Cardiac fibroblast (primary cell): Measurements from ENCODE around the gene ICAM4.

Experiments
- DNase-seq, 2 donors: peaks; one replicate each; pipeline versions ENCODE4 v3.0.0 to v3.0.0-alpha.2; 2010; ENCODE audit warnings: low read depth in 2 of 2
- H3K4me3 ChIP-seq, 2 donors: replicated peaks in 1 of 2; 1 replicate in 1 of 2; 2 replicates in 1 of 2; pipeline ENCODE4 v1.5.1; 2011; ENCODE audit warnings: low read depth in 2 of 2, low read length in 2 of 2, mild to moderate bottlenecking in 2 of 2, moderate library complexity in 1 of 2
- CTCF ChIP-seq: IDR thresholded peaks from one replicate; pipeline ENCODE4 v1.5.1; 2011; ENCODE audit warnings: low read depth, mild to moderate bottlenecking, low read length, inconsistent platforms

ICAM4 gene

GRCh38 chr19:10246511-10246910 is 40.2 kb upstream of the ICAM4 start:
- no peak for TF ChIP-seq CTCF
- no peak for DNase-seq
- H3K4me3 ChIP-seq: no peak overlapping the region

DNA sequence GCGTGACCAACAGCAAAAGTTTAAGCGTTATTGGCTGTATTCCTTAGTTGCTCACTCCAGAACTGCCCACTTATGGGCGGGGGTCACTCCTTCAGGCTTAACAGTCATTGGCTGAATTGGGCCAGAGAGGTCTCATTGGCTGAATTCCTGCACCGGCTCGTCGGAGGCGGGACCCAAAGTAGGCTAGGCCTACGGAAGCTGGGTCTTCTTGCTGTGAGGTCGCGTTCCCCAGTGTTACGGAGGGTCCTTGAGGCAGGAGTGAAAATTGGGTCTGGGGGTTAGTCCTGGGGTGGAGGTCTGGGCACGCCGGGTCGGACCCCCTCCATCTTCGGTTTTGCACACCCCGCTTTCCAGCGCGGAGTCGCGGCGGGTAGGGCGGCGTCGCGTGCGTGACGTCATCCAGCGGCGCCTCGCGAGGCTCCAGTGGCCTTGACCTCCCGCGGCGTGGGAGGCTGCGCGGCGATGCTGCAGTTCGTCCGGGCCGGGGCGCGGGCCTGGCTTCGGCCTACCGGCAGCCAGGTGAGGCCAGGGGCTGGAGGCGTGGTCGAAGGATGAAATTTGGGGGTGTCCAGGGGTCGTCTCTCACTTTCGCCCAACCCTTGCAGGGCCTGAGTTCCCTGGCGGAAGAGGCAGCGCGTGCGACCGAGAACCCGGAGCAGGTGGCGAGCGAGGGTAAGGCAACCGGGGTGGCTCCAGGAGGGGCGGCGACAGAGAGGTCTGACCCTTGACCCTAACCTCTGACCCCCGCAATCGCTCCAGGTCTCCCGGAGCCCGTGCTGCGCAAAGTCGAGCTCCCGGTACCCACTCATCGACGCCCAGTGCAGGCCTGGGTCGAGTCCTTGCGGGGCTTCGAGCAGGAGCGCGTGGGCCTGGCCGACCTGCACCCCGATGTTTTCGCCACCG is 34.7 kb upstream of the ICAM4 start, which contains the start of gene MRPL4:
Gene MRPL4 (plus strand): TSS at position 423 of the 903 bp plus-strand sequence. CDS start 40 bp downstream, at position 463.
- peak within 1 kb of the TSS; percentile 80 to 98 for H3K4me3 ChIP-seq
- TF ChIP-seq CTCF: no peak
- DNase-seq: peak; percentile 99

DNA sequence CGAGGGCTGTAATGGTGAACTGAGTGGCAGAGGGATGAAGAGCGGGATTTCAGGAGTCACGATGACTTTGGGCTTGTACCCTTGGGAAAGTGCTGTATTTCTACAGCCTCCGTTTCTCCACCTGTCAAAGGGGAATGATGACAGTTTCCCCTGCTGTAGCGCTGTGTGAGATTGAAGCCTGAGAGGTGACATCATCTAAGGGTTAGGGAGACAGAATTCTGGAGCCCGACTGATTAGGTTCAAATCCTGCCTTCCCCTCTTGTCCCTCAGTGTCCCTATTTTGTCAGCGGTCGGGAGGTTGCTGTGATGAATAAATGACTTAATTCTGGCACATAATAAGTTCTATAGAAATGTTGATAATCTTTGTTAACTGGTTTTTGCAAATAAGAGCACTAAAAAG is 34.0 kb upstream of the ICAM4 start:
- peak overlapping the region; percentile 80 to 98 for H3K4me3 ChIP-seq
- DNase-seq: no peak
- TF ChIP-seq CTCF: no peak

DNA sequence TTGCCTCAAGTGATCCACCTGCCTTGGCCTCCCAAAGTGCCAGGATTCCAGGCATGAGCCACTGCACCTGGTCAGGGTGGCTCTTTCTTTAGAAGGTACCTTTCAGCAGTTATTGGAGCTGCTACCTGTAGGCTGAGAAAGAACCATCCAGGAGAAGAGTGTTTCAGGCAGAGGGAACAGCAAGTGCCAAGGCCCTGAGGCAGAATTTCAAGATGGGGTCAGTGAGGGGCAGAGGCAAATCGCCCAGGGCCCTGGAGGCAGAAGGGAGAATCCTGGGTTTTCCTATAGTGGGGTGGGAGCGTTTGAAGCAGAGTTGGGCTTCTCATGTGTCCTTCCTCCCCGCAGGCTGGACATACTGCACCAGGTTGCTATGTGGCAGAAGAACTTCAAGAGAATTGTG is 32.5 kb upstream of the ICAM4 start:
- no peak for DNase-seq
- TF ChIP-seq CTCF: no peak
- H3K4me3 ChIP-seq: no peak overlapping the region

- no peak for DNase-seq
- H3K4me3 ChIP-seq: no peak overlapping the region
- TF ChIP-seq CTCF: no peak
Observed at GRCh38 chr19:10255358-10255757, 31.4 kb upstream of the ICAM4 start.

- TF ChIP-seq CTCF: no peak
- no peak for DNase-seq
- no peak overlapping the region for H3K4me3 ChIP-seq
Observed at GRCh38 chr19:10256551-10256950, 30.2 kb upstream of the ICAM4 start.
